Astrocyte of the spinal cord (primary cell): ENCODE results near the gene MYORG.

Source experiments
- DNase-seq: peaks from one replicate; pipeline ENCODE4 v3.0.0; 2011; ENCODE audit warnings: low read depth, low spot score
- H3K4me3 ChIP-seq: 2 replicates; pipeline ENCODE4 v1.5.1; 2011; ENCODE audit warnings: low read depth, mild to moderate bottlenecking, low read length, moderate library complexity
- CTCF ChIP-seq: IDR thresholded peaks from 2 replicates; pipeline ENCODE4 v1.5.1; 2012; ENCODE audit warnings: low read depth, mild to moderate bottlenecking, low read length, inconsistent platforms
- in situ Hi-C: cut with HindIII; loops from 2 replicates; pipeline ENCODE4 v1.10.0; 2017; ENCODE audit warnings: low sequenced_read_pairs

The MYORG gene

DNA sequence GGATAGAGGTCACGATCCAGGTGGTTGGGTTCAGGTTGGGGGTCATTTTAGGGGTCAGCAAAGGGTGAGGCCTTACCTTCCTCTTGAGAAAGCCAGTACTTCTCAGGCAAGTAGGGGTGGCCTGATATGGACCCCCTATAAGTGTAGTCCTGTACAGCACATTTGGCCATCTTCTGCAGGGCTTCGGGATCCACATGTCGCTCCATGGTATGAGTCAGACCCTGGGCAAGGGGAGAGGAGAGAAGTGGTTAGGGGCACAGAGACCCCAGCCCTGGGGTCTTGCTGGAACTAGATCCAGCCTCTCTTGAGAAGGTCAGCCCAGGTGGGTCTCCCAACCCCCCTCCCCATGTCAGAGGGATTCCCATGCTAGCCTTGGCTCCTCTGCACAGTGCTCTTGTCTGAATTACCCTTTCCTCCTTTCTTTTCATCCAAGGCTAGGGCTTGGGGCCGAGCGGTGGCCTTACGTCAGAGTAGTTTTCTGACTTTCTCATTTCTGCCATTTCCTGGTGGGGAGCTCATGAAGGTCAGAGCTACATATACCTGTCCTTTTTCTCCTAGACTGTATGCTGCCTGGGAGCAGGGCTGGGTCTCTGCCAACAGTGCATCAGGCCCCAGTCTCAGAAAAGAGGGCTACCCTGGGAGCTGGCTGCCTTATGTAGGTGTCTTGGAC lies 9.0 kb upstream of the MYORG start:
- H3K4me3 ChIP-seq: no peak overlapping the region
- TF ChIP-seq CTCF: no peak
- in situ Hi-C loops: no loop called here
- DNase-seq: no peak

DNA sequence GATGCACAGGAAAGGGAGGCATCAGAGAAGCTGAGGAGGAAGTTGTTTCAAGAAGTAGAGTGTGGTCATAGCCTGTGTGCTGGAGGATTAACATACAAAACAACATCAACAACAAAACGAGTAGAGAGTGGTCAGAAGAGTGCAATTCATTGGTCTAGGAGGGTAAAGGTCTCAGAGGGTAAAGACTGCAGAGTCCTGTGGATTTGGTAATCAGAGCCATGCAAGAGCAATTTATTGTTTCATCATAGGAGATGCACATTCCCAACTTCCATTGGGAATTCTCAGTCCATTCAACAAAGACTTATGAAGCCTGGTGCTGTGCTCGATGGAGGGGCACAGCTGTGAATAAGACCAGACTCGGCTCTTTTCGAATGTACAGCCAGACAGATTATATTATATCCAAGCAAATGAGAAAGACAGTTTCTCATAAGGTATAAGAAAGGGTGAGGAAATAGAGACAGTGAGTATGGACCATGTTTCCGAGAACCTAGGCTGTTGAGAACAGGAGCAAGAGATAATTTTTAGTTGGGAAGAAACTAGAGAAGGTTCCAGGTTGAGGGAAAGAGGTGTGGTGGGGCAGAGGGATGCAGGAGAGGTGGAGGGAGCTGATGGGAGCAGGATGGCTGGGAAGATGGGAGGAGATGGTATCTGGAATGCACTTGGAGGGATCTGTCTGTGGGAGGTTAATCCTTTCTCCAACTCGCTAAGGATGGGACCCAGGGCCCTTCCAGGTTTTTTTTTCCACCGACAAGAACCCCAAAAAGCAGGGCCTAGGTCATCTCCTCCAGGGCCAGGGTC lies 7.9 kb upstream of the MYORG start:
- H3K4me3 ChIP-seq: no peak overlapping the region
- in situ Hi-C loops: no loop called here
- no peak for TF ChIP-seq CTCF
- no peak for DNase-seq

DNA sequence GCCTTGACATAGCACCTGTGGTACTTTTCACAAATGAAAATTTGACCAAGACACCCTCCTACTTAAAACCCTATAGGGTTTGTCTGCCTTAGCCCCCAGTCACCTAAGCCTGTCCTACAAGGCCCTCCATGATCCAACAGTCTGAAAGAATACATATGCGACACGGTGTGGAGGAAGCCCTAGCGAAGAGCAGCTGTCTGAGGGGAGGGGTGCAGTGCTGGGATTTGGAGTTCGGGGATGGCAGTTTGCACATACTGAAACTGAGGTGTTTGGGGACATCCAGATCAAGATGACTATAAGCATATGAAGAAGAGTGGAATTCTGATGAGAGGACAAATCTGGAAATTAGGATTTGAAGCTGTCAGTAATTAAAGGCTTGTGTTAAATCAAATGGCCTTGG lies 7.2 kb upstream of the MYORG start:
- no peak for TF ChIP-seq CTCF
- in situ Hi-C loops: no loop called here

GRCh38 chr9:34382879-34383278 lies 6.2 kb upstream of the MYORG start:
- in situ Hi-C loops: no loop called here
- H3K4me3 ChIP-seq: no peak overlapping the region
- DNase-seq: no peak
- no peak for TF ChIP-seq CTCF

More for the DNA sequence above, 7.2 kb upstream of the MYORG start:
- no peak for DNase-seq
- H3K4me3 ChIP-seq: no peak overlapping the region

GRCh38 chr9:34382054-34382453 lies 5.4 kb upstream of the MYORG start:
- in situ Hi-C loops: no loop called here
- no peak overlapping the region for H3K4me3 ChIP-seq
- TF ChIP-seq CTCF: no peak
- DNase-seq: no peak

- no peak for DNase-seq
- no peak overlapping the region for H3K4me3 ChIP-seq
Observed at GRCh38 chr9:34381323-34381722, 4.6 kb upstream of the MYORG start.

More at GRCh38 chr9:34381323-34381722, 4.6 kb upstream of the MYORG start:
- TF ChIP-seq CTCF: no peak
- in situ Hi-C loops: no loop called here
